GM18951 (cell line): ENCODE data around the gene ACSS2.

Experiments
- POLR2A ChIP-seq: IDR thresholded peaks from 4 replicates; pipeline ENCODE4 v1.6.1; 2011; ENCODE audit warnings: mild to moderate bottlenecking; ENCODE audit not compliant: insufficient read length, insufficient read depth; ENCODE audit errors: extremely low read depth
- in situ Hi-C: fragments of 300-500 bp; cut with MboI; formaldehyde crosslinking; loops from one replicate; pipeline ENCODE4 v1.12.0; 2022; ENCODE audit warnings: low sequenced_read_pairs, mixed read lengths, inconsistent platforms; ENCODE audit not compliant: unreplicated experiment

The ACSS2 gene, protein sequence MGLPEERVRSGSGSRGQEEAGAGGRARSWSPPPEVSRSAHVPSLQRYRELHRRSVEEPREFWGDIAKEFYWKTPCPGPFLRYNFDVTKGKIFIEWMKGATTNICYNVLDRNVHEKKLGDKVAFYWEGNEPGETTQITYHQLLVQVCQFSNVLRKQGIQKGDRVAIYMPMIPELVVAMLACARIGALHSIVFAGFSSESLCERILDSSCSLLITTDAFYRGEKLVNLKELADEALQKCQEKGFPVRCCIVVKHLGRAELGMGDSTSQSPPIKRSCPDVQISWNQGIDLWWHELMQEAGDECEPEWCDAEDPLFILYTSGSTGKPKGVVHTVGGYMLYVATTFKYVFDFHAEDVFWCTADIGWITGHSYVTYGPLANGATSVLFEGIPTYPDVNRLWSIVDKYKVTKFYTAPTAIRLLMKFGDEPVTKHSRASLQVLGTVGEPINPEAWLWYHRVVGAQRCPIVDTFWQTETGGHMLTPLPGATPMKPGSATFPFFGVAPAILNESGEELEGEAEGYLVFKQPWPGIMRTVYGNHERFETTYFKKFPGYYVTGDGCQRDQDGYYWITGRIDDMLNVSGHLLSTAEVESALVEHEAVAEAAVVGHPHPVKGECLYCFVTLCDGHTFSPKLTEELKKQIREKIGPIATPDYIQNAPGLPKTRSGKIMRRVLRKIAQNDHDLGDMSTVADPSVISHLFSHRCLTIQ

DNA sequence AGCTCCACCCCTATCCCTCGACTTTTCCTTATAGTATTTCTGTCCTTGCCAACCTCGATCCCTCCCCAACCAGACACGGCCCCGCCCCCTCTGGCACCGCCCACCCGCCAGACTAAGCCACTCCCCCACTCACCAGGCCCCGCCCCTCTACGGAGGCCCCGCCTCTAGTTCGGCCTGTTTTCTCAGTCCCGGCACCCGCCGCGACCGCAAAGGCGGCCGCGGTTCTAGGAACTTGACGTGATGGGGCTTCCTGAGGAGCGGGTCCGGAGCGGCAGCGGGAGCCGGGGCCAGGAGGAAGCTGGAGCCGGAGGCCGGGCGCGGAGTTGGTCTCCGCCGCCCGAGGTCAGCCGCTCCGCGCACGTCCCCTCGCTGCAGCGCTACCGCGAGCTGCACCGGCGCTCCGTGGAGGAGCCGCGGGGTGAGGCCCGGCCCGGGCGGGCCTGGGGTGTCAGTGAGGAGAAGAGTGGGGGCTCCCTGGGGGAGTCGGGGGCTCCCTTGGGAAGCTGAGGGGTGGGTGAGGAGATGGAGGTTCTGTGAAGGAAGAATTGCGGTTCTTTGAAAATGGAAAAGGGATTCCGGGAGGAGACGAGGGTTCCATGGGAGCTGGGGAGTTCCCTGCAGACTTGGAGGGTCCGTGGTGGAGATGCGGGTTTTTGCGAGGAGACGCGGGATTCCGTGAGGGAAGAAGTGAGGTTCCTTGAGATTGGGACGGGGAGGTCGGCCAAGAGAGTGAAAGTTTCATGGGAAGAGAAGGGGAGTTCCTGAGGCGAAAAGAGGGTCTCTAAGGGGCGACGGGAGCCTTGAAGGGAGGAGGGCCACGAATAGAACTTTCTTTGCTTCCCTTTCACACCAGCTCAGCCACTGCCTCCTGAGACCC is at the start of gene ACSS2:
Gene ACSS2, plus strand, starts transcription at position 207 of the 877 bp plus-strand sequence. Its CDS starts 34 bp downstream, at position 241.
- in situ Hi-C loops: no loop called here
- TF ChIP-seq POLR2A: peak; percentile 47

DNA sequence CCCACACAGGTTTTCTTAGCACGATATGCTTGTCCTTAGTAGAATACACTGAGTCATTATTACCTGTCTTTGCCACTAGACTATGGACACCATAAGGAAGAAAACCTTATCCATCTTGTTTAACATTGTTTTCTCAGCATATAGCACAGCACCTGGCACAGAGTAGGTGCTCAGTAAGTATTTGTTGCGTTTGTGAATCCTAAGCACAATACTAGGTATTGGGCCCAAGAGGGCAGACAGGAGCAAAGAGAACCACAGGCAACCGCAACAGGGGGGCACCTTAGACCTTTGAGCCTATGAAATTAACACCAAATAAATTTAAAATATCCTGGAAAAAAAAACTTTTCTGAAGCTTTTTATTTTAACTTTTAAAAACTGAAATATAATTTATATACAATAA is 47.2 kb upstream of the ACSS2 start:
- in situ Hi-C loops: loop anchor here (25.0 kb wide), 1 partner anchor 383 kb away; no protein-coding TSS in a partner anchor
- no peak for TF ChIP-seq POLR2A

- no peak for TF ChIP-seq POLR2A
- in situ Hi-C loops: loop anchor here (25.0 kb wide), 1 partner anchor 380 kb away; no protein-coding TSS in a partner anchor
These were observed 44.5 kb upstream of the ACSS2 start for GRCh38 chr20:34831936-34832335.

GRCh38 chr20:34834459-34834893 is 41.9 kb upstream of the ACSS2 start:
- in situ Hi-C loops: loop anchor here (25.0 kb wide), 1 partner anchor 378 kb away; no protein-coding TSS in a partner anchor
- TF ChIP-seq POLR2A: no peak

DNA sequence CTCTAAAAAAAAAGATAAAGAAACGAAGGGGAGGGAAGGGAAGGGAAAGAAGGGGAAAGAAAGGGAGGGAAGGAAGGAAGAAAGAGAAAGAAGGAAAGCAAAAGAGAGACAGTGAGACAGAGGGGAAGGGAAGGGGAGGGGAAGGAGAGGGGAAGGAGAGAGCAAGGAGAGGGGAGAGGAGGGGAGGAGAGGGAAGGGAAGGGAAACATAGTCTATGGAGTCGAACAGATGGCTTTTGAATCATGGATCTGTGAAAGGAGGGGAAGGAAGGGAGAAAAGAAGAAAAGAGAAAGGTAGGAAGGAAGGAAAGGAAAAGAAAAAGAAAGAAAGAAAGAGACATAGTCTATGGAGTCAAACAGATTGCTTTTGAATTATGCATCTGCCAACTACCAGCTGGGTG is 34.3 kb upstream of the ACSS2 start:
- TF ChIP-seq POLR2A: no peak
- in situ Hi-C loops: loop anchor here (25.0 kb wide), 1 partner anchor 370 kb away; no protein-coding TSS in a partner anchor

- no peak for TF ChIP-seq POLR2A
- in situ Hi-C loops: loop anchor here (25.0 kb wide), 1 partner anchor 369 kb away; no protein-coding TSS in a partner anchor
These were observed 33.0 kb upstream of the ACSS2 start for GRCh38 chr20:34843421-34843820.

GRCh38 chr20:34848597-34848996 is 27.8 kb upstream of the ACSS2 start:
- in situ Hi-C loops: loop anchor here (25.0 kb wide), 1 partner anchor 364 kb away; no protein-coding TSS in a partner anchor
- no peak for TF ChIP-seq POLR2A

DNA sequence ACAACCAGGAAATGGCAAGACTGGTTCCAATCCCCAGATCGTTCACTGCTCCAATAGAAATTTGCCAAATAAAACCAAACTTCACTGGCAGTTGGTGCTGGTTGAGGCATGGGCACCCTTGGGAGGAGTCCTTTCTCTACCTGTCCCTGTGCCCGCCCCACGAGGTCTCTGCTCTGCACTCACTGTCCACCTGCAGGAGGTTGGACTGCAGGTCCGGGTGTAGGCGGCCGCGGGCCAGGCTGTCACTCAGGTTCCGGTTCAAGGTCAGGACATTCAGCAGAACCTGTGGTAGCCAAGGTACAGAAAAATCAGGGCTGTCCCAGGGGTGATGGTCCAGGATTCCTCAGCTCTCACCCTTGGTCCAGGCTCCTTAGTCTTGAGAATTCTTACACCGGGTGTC is 26.6 kb upstream of the ACSS2 start:
- TF ChIP-seq POLR2A: no peak
- in situ Hi-C loops: loop anchor here (25.0 kb wide), 1 partner anchor 363 kb away; no protein-coding TSS in a partner anchor

GRCh38 chr20:34850969-34851368 is 25.4 kb upstream of the ACSS2 start:
- in situ Hi-C loops: no loop called here
- TF ChIP-seq POLR2A: no peak

DNA sequence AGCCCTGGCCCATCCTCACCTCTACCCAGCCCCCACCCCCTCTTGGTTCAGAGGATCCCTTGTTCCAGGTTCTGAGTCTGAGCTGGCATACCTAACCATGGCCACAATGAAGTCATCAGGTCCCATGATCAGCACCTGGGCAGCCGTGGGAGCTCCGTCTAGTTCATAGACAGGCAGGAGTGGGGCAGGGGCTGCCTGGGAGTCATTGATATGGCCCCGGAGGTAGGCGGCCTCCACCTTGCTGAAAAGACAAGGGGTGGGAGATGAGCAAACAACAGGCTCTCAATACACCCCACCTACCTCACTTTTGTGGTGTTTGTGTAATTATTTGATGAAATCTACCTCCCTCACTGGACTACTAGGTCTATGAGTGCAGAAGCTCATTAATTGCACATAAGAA is 24.1 kb upstream of the ACSS2 start:
- TF ChIP-seq POLR2A: no peak
- in situ Hi-C loops: no loop called here

DNA sequence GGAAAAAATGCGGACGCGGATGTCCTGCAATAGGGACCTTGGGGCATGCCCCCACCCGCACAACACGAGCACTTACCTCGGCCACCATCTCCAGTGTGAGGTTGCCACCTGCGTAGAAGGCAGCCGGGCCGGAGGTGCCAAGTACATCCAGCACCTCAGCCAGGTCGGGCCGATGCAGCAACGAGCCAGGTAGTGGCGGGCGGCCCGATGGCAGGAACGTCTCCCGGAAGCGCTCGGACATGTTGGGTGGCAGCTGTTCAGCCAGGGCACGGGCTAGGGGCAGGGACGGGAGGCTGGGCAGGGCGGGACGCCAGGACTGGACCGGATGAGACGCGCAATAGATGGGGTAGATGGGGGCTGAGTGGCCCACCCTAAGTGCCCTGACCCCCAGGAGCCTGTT is 17.0 kb upstream of the ACSS2 start:
- TF ChIP-seq POLR2A: no peak
- in situ Hi-C loops: no loop called here

DNA sequence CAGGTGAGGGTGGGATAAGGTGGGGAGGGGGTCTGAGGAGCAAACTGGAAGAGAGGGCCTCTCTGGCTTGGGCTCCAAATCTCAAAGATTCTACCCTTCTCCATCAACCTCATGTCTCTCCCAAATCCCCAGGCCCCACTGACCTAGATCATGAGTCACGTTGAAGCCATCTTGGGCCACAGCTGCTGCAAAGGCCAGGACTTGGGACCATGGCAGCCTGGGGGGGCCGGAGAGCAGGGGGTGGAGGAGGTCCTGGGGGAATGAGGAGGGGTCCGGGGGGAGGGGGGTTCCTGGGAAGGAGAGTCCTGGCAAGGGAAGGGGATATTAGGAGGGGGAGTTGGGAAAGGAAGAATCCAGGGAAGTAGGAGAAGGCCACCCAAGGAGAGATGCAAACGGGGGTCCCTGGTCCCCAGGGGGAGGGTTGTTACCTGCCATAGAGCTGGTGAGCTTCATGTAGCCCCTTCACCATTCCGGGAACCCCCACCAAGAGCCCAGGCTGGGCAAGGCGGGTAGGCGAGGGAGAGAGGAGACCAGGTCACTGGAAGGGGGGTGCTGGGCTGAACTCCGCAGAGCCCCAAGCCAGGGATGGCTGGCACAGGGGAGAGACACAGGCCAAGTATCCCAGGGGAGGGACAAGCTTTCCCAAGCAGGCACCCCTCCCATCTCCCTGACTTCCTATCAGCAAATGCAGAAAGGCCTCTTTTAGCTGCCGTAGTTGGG is 16.4 kb upstream of the ACSS2 start:
- in situ Hi-C loops: no loop called here
- TF ChIP-seq POLR2A: no peak

- no peak for TF ChIP-seq POLR2A
- in situ Hi-C loops: no loop called here
These were observed 14.9 kb upstream of the ACSS2 start for GRCh38 chr20:34861386-34862084.
